Heart left ventricle (tissue), 16 donors: ENCODE measurements around the gene CS. TPM values are rescaled to one million over a fixed set of nuclear protein-coding genes. Genes with fewer than 3 reads are reported as not detected.

ENCODE experiments used
- ATAC-seq, 4 donors: fragments of 200-7000 bp; cut with Tn5 transposase; one replicate each; pipeline ENCODE4 v1.9.1; 2020 to 2022; ENCODE audit warnings: moderate library complexity in 4 of 4, mild to moderate bottlenecking in 3 of 4, moderate number of reproducible peaks in 1 of 4
- DNase-seq, 5 donors: peaks; one replicate each; pipeline ENCODE4 v3.0.0-alpha.2; 2020
- H3K27ac ChIP-seq, 12 donors: fragments of 200-600 bp; sonication (generic) in 4 of 12; one replicate each; pipeline versions ENCODE4 v1.5.0 to v1.8.0; 2016 to 2022; ENCODE audit warnings: mild to moderate bottlenecking in 2 of 12
- H3K27me3 ChIP-seq, 9 donors: fragments of 200-600 bp; sonication (generic) in 2 of 9; one replicate each; pipeline versions ENCODE4 v1.5.1 to v1.8.0; 2016 to 2022; ENCODE audit warnings: mild to moderate bottlenecking in 3 of 9
- H3K36me3 ChIP-seq, 9 donors: fragments of 200-600 bp; sonication (generic) in 2 of 9; one replicate each; pipeline versions ENCODE4 v1.5.0 to v1.8.0; 2018 to 2022; ENCODE audit warnings: mild to moderate bottlenecking in 2 of 9
- H3K4me1 ChIP-seq, 12 donors: fragments of 200-600 bp; sonication (generic) in 4 of 12; one replicate each; pipeline versions ENCODE4 v1.5.0 to v1.8.0; 2016 to 2022; ENCODE audit warnings: mild to moderate bottlenecking in 3 of 12
- H3K4me3 ChIP-seq, 12 donors: fragments of 200-600 bp; sonication (generic) in 4 of 12; one replicate each; pipeline versions ENCODE4 v1.5.0 to v1.8.0; 2017 to 2022; ENCODE audit warnings: mild to moderate bottlenecking in 9 of 12, moderate library complexity in 4 of 12
- H3K9me3 ChIP-seq, 12 donors: fragments of 200-600 bp; sonication (generic) in 4 of 12; one replicate each; pipeline versions ENCODE4 v1.5.0 to v1.8.0; 2016 to 2022; ENCODE audit warnings: mild to moderate bottlenecking in 1 of 12
- POLR2A ChIP-seq, 2 donors: fragments of 450-650 bp; IDR thresholded peaks; one replicate each; pipeline ENCODE4 v1.6.1; 2017; ENCODE audit warnings: antibody characterized with exemption in 2 of 2, mild to moderate bottlenecking in 2 of 2, moderate library complexity in 2 of 2
- WGBS, 4 donors: extraction: QIAGEN DNeasy Blood & Tissue Kit in 2 of 4; methylation state at CpG; one replicate each; pipeline versions ENCODE4 v1.1.5 to v1.1.7; 2013 to 2018; 5-methylcytosine and 5-hydroxymethylcytosine counted together
- intact Hi-C, 10 donors: fragments of 100-400 bp; cut with DNase I; formaldehyde crosslinking; loops; one replicate each; pipeline versions ENCODE4 v1.11.1 to v1.14.2; 2022
- polyA plus RNA-seq, 2 donors: library from polyadenylated mRNA; stranded (reverse); fragments of 200-250 nt; gene quantifications; one replicate each; pipeline ENCODE4 v1.2.3, GENCODE V29; 2013
- total RNA-seq, 9 donors: library from RNA; depleted of rRNA in 2 of 9; stranded (reverse); fragments of >200 nt in 2 of 9; fragmentation: NEBNext Ultra II Directional in 3 of 9; extraction: Animal tissue kit (Norgen Biotek cat#: 25700) in 3 of 9; gene quantifications; one replicate each; pipeline versions ENCODE4 v1.1.0 to v1.2.4, GENCODE V29; 2016 to 2023
- TF ChIP-seq, protein P1 (sequence below), 12 donors: fragments of 200-600 bp; sonication (generic) in 4 of 12; IDR thresholded peaks; one replicate each; pipeline versions ENCODE4 v1.5.0 to v1.8.0; 2018 to 2022; ENCODE audit warnings: antibody characterized with exemption in 12 of 12, mild to moderate bottlenecking in 5 of 12
- donor health status: ischemic (EF 13 %, LVEDD 7.1; RV severe dilation, severe dysfunction).
- donor health status: healthy with polysubstance abuse.
- donor health status: DM: no; HTN: yes; CAD: no.
- donor health status: DM: no; HTN: no; CAD: no.
- donor health status: ischemic (EF 25% LVEDD 6.9; RV normal size, moderate dysfunction).
- donor health status: ischemic (EF 25% LVEDD 5.7; RV mildly dilated, moderate dysfunction).
- donor health status: healthy.
- donor health status: DM: yes; HTN: yes; CAD: no.
- donor health status: ischemic (EF 35%, LVEDD 5.7; RV mildly dilated, moderate dysfunction).
- donor health status: nonischemic (EF 11% LVEDD 7.7; RV severe dilation, severe dysfunction).
- donor health status: DM: yes; HTN: yes; CAD: no.
- donor health status: PGD.
- donor health status: ischemic (EF 29% LVEDD 5.4; RV normal size, mild dysfunction).
- donor health status: nonischemic (EF 23%, LVEDD 6.1; RV moderate dilation, normal function).

Gene CS
- total and polyA plus RNA-seq, 11 donors = 165 to 866 (median 572) TPM

DNA sequence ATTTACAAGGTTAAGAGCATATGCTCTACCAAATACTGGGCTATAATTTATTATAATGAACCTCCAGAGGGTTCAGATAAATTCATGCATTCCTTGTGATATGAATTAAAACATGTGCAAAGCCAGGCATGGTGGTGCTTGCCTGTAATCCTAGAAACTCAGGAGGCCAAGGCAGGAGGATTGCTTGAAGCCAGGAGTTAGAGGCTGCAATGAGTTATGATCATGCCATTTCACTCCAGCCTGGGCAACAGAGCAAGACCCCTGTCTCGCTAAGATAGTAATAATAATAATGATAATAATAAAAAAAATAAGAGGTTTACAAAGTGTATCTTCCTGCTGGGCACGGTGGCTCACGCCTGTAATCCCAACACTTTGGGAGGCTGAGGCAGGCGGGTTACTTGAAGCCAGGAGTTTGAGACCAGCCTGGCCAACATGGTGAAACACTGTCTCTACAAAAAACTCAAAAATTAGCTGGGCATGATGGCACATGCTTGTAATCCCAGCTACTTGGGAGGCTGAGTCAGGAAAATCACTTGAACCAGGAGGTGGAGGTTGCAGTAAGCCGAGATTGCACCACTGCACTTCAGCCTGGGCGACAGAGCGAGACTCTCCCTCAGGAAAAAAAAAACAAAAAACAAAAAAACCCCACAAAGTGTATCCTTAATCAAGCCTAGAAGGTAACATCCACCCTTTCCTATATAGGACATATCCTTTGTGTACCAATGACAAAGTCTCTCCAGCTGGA lies 7.3 kb upstream of the CS start:
- H3K36me3 ChIP-seq = peaks cover 0 to 84% (median 67%) of the 10 kb centered on the region in 9 donors
- H3K4me3 ChIP-seq = no peak overlapping the region
- H3K27ac ChIP-seq = no peak overlapping the region
- no peaks in the 10 kb centered on the region for H3K27me3 ChIP-seq
- TF ChIP-seq, protein P1, sequence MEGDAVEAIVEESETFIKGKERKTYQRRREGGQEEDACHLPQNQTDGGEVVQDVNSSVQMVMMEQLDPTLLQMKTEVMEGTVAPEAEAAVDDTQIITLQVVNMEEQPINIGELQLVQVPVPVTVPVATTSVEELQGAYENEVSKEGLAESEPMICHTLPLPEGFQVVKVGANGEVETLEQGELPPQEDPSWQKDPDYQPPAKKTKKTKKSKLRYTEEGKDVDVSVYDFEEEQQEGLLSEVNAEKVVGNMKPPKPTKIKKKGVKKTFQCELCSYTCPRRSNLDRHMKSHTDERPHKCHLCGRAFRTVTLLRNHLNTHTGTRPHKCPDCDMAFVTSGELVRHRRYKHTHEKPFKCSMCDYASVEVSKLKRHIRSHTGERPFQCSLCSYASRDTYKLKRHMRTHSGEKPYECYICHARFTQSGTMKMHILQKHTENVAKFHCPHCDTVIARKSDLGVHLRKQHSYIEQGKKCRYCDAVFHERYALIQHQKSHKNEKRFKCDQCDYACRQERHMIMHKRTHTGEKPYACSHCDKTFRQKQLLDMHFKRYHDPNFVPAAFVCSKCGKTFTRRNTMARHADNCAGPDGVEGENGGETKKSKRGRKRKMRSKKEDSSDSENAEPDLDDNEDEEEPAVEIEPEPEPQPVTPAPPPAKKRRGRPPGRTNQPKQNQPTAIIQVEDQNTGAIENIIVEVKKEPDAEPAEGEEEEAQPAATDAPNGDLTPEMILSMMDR (IDR thresholded peaks at IDR 0.05) = no peak
- TF ChIP-seq POLR2A (IDR thresholded peaks at IDR 0.05) = no peak
- no peak for DNase-seq
- H3K9me3 ChIP-seq = no peaks in the 10 kb centered on the region
- intact Hi-C loops = no loop called here
- H3K4me1 ChIP-seq = peaks cover 0 to 9% (median 2%) of the 10 kb centered on the region in 12 donors
- 96 to 98% (median 96%) methylated on average over 7 of the region's 7 CpGs for WGBS, 4 donors
- no peak for ATAC-seq

DNA sequence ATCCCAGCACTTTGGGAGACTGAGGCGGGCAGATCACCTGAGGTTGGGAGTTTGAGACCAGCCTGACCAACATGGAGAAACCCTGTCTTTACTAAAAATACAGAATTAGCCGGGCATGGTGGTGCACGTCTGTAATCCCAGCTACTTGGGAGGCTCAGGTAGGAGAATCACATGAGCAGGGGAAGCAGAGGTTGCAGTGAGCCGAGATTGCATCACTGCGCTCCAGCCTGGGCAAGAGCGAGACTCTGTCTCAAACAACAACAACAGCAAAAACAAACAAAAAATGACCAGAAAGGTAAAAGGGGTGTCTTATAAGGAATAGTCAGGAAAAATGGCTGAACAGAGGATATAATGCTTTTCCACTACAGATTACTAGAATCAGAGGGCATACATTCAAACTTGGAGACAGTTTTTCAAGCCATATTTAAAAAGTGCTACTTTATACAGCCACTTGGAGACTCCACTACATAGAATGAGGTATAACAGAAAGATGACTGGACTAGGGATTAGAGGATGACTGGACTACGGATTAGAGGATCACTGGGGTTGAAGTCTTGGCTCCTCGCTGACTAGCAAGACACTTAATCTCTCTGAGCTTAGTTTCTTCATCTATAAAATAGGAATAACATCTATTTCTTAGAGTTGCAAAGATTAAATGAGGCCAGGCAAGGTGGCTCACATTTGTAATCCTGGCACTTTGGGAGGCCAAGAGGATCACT lies 4.9 kb upstream of the CS start:
- DNase-seq (no peak), ATAC-seq (no peak)
- no peak overlapping the region for H3K27ac ChIP-seq
- peaks cover 0 to 62% (median 48%) of the 10 kb centered on the region in 9 donors for H3K36me3 ChIP-seq
- H3K9me3 ChIP-seq = no peaks in the 10 kb centered on the region
- WGBS, 4 donors = 91 to 93% (median 93%) methylated on average over 8 of the region's 8 CpGs
- no peaks in the 10 kb centered on the region for H3K27me3 ChIP-seq
- intact Hi-C loops = no loop called here
- peaks cover 8 to 27% (median 18%) of the 10 kb centered on the region in 12 donors for H3K4me1 ChIP-seq
- no peak overlapping the region for H3K4me3 ChIP-seq
- TF ChIP-seq POLR2A (IDR thresholded peaks at IDR 0.05) = no peak
- TF ChIP-seq, protein P1 (IDR thresholded peaks at IDR 0.05) = no peak

DNA sequence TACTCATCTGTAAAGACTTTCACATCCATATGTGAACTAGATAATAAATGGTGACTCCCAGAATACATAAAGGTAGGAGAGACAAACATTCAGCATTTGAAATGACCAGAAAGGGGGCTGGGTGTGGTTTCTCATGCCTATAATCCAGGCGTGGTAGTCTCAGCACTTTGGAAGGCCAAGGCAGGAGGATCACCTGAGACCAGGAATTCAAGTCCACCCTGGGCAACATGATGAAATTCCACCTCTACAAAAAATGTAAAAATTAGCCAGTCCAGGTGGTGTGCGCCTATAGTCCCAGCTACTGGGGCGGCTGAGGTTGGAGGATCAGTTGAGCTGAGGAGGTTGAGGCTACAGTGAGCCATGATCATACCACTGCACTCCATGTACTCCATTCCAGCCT lies 4.1 kb upstream of the CS start:
- Histone ChIP-seq H3K27me3 (no peaks in the 10 kb centered on the region), H3K36me3 (peaks cover 0 to 55% (median 40%) of the 10 kb centered on the region in 9 donors), H3K4me3 (no peak overlapping the region), H3K27ac (no peak overlapping the region), H3K9me3 (no peaks in the 10 kb centered on the region), H3K4me1 (peaks cover 8 to 30% (median 20%) of the 10 kb centered on the region in 12 donors)
- TF ChIP-seq, protein P1 (IDR thresholded peaks at IDR 0.05) = no peak
- intact Hi-C loops = no loop called here
- DNase-seq (no peak), ATAC-seq (no peak)
- WGBS, 4 donors = 93 to 96% (median 94%) methylated on average over 3 of the region's 3 CpGs
